HG03196 (cell line): Measurements from ENCODE around the gene RAP2A.

Experiments
- ATAC-seq: cut with Tn5 transposase; IDR thresholded peaks from one replicate; pipeline ENCODE4 v1.9.1; 2021; ENCODE audit not compliant: unreplicated experiment

Gene RAP2A

GRCh38 chr13:97446448-97446847, 12.5 kb downstream of the RAP2A start:
- ATAC-seq: no peak

DNA sequence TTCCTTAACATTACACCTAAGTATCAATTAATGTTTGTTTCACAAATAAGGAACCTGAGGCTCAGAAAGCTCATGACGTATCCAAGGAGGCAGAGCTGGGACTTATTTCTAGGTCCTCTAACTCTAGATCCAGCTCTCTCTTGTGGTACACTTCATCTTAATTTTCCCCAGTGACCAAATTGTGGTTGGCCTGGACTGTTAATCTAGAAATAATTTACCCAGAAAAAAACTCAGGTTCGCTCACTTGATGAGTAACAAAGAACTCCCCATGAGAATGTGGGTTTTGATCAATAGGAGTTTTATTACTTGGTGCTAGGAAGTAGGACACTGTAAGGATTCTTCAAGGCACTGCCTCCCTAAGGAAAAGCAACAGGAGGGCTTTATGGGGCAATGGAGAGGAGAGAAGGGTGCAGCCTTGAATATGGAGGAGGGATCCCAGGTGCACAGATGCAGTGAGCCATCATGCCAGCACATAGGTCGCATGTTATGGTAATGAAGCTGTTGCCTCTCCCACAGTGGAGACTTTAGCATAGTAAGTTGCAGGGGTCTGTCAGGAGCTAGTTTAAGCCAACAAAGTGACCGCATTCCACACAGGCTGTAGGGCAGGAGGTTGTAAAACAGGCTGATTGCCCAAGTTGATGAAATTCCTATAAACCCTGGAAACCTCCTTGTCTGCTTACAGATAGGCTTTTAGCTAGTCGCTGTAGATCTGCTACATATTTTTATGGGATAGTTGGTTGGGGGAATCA, 14.7 kb downstream of the RAP2A start:
- ATAC-seq: peak; percentile 68

GRCh38 chr13:97454699-97455098, 20.7 kb downstream of the RAP2A start:
- ATAC-seq: no peak

GRCh38 chr13:97456047-97456446, 22.1 kb downstream of the RAP2A start:
- ATAC-seq: no peak

- ATAC-seq: peak; percentile 25
Observed at GRCh38 chr13:97459215-97459777, 25.3 kb downstream of the RAP2A start.

DNA sequence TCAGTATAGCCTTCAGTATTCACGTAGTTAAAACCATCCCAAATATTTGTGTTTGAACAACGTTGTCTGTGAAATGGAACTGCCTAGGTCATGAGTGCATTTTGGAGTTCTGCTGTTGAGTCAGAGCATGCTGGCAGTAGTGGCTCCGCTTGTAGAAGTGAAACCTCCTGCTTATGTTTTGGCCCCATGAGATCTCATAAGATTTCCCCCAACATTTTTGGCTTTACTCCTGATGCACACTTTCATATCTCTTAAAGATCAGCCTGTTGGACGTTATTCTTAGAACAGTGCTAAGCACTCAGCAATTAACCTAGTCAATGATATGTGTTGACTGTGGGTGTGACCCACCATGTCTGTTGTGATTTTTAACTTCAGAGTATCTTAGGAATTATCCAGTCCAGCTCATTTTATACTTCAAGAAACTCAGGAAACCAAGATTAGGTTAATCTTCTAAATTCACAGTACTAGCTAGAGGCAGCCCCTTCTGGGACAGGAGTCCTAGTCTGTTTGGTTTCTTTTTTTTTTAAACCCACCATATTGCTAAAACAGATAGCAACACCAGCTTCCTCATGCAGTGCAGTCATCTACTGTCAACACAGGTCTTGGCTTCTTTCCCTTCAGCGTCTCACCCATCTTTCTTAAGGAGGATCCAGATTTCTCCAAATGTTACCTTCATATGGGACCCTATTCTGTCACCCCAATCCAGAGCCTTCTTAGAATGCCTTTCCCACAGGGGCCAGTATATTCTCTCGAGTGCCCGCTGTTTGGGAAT, 26.2 kb downstream of the RAP2A start:
- peak; percentile 95 for ATAC-seq

DNA sequence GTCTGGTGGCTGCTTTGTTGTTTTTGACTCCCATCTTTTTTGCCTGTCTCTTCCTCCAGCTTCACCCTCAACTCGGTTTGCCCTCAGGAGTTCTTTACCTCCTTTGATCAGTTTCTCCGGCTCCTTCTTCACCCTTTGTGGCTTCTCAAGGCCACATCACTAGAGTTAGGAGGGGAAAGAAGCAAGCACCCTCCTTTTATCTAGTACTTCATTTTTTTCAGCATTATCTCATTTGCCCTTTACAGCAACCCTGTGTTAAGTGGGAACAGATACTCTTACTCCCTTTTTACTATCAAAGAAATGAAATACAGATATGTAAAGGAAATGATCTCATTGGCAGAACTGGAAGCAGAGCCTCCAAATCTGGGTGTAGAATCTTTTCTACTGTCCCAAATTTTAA, 26.9 kb downstream of the RAP2A start:
- no peak for ATAC-seq

DNA sequence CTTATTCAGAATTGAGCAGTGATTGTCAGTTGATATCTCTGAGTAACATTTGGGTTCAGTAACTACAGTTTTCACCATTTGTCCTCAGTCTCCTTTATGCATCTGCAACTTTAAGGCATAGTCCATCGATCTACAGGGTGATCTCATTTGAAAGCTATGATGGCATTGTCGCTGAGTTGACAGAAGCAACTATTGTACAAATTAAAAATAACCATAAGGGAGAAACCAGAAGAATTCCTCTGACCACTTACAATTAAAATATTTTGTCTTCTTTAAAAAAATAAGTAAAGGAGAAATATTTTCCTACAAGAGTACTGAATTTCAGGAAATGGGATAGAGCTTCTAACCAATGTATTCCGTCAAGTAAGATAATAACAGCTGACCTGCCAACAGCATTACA, 30.6 kb downstream of the RAP2A start:
- no peak for ATAC-seq

DNA sequence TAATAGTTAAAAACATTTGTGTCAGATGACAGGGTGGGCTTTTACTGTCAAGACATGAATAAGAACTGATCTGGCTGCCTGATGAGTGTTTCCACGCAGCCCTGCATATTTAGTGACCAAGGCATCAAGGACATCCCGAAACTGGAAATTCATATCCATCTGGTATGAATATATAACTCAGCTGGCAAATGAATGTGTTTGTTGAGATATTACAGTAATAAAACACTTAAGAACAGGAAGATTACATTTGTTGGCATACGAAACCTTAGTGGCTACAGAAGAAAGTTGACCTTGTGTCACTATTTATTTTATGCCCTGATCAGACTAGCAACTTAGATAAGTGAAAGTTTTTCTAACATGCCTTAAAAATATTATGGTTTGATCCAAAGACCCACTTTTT, 32.8 kb downstream of the RAP2A start:
- no peak for ATAC-seq

DNA sequence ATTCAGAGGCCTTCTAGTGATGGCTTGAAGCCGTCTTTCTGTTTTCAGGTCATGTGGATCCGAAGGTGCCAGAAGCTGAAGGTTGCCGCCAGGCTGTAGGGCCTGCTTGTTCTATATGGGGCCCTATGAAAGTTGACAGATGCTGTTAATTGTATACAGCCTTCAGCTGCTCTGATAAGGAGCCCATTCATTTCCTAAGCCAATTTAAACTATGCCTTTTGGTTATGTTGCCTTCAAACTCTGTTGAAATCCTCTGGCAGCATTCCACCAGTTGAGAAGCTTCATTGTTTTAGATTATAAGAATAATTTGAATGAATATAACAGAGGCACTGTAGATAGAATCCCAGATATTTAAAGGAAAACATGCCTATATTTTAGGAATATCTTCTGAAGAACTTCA, 34.4 kb downstream of the RAP2A start:
- ATAC-seq: no peak

GRCh38 chr13:97471711-97472110, 37.7 kb downstream of the RAP2A start:
- ATAC-seq: no peak

DNA sequence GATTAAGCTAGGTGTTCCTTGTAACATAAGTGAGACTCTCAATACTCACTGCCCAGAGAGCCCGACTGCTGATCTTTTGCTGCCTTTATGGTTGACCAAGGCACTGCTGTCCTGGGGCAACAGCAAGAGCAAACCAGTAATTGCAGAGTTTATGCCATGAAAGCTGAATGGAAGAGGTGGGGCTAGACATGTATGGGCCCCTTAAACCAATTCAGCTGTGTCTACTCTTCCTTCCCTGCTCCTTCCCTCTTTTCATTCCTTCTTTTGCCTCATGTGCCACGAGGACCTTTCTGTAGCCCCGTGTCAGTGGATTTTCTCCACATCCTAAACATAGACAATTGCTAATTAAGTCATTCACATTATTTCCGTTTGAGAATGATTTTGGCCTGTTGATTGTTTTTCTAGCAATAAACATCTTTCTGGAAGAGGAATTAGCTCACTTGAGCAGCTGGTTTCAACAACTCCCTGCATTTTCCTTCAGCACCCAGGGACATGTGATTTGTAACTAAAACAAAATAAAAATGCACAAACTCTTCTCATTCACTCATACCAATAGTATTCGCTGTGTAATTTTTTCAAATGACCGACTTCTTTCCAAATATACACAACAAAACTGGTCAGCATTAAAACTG, 40.5 kb downstream of the RAP2A start:
- no peak for ATAC-seq

DNA sequence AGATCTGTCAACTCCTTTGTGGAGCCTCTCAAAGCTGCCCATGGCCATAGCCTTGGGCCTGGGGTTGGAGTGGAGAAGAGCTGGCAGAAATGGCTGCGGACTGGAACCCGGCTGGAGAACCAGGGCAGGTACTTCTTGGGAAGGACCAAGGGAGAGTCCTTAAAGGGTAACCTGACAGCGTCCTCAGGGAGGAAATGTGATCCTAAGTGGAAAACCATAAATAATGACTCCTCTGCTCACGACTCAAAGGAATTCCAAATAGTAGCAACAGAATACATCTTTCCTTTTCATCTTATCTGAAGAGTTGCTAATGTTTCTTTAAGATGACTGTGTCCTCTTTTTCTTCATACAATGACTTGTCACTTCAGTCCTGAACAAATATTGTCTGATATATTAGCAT, 41.0 kb downstream of the RAP2A start:
- no peak for ATAC-seq

GRCh38 chr13:97477844-97478243, 43.9 kb downstream of the RAP2A start:
- no peak for ATAC-seq

DNA sequence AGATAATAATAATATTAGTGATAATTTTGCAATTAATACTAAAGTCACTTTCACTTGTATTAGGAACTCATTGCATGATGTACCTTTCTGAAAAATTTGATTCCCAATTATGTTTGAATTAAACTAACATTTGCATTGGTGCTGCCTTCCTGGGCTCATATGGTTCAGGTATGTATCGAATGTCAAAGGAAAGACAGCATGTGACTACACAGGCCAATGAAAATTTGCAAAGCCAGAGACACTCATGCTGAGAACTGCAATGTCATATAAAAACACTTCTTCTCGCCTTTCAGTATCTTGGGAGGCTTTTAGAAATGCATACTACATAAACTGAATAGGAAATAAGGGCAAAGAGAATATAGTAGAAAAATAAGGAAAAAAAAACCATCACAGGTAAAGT, 44.3 kb downstream of the RAP2A start:
- no peak for ATAC-seq

- no peak for ATAC-seq
Observed at GRCh38 chr13:97483465-97483864, 49.5 kb downstream of the RAP2A start.

DNA sequence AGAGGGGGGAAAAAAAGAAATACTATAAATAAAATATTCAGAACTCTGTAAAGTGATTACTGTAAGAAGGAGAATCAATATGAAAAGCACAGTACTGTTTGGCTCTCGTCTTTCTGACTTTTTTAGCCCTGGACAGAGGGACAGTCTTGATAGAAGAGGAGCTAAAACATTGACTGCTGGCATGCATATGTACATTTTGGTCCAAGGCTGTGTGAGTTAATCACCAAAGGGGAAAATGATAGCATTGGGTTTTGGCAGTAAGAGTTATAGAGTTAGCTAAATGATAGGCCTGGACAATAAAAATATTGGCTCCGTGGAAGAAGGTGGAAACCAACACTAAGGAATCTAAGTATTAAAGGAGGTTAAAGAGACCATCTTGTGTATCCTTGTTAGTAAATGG, 50.3 kb downstream of the RAP2A start:
- ATAC-seq: no peak

DNA sequence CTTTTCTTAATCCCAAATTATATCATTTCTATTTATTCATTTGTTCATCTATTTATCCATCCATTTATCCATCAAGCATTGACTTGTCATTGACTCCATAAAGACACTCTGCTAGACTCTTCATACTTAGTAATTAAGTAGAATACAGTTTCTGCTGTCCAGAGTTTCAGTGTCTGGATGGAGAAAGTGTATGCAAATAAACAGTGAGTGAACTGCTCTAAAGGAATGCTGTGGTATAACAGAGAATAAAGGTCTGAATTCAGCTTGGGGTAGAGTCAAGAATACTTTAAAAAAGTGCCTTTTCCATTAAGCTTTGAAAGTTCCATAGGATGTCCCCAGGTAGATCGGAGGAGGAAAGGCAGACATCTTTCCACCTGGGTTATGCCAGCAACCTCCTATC, 51.4 kb downstream of the RAP2A start:
- ATAC-seq: no peak

GRCh38 chr13:97490702-97491307, 56.8 kb downstream of the RAP2A start:
- ATAC-seq: no peak

- ATAC-seq: no peak
Observed at GRCh38 chr13:97491452-97491851, 57.5 kb downstream of the RAP2A start.

GRCh38 chr13:97492257-97492656, 58.3 kb downstream of the RAP2A start:
- ATAC-seq: no peak
